CD4-positive, alpha-beta memory T cell (primary cell): Measurements from ENCODE around the gene PLD5. TPM values are rescaled to one million over a fixed set of nuclear protein-coding genes. Genes with fewer than 3 reads are reported as not detected.

Experiments
- CTCF ChIA-PET: fragments of 350-600 bp; sonication (Branson Sonifier 250); formaldehyde crosslinking; loops from one replicate; lab custom pipeline; 2021; ENCODE audit warnings: inconsistent platforms; ENCODE audit not compliant: partially characterized antibody; lab: Charles Lee
- POLR2A ChIA-PET: fragments of 350-600 bp; sonication (Branson Sonifier 250); formaldehyde crosslinking; loops from one replicate; lab custom pipeline; 2021; ENCODE audit not compliant: partially characterized antibody; lab: Charles Lee
- DNase-seq, 5 donors: peaks; one replicate each; pipeline versions ENCODE4 v3.0.0 to v3.0.0-alpha.2; 2020 to 2022; ENCODE audit warnings: mixed read lengths in 1 of 5
- H3K27ac ChIP-seq: one replicate; pipeline ENCODE4 v1.7.0; 2013; ENCODE audit warnings: low read depth, low read length
- H3K27me3 ChIP-seq: 2 replicates; pipeline ENCODE4 v1.7.0; 2013; ENCODE audit warnings: mild to moderate bottlenecking, low read length, moderate library complexity; ENCODE audit not compliant: insufficient read depth
- H3K36me3 ChIP-seq: 2 replicates; pipeline ENCODE4 v1.7.0; 2013; ENCODE audit warnings: mild to moderate bottlenecking, low read length, moderate library complexity; ENCODE audit not compliant: insufficient read depth
- H3K4me1 ChIP-seq: 2 replicates; pipeline ENCODE4 v1.7.0; 2013; ENCODE audit warnings: mild to moderate bottlenecking, low read length, moderate library complexity; ENCODE audit not compliant: insufficient read depth
- H3K4me3 ChIP-seq, 2 donors: one replicate each; pipeline ENCODE4 v1.7.0; 2013; ENCODE audit warnings: low read length in 2 of 2, mild to moderate bottlenecking in 1 of 2
- H3K9me3 ChIP-seq, 2 donors: one replicate each; pipeline ENCODE4 v1.7.0; 2013; ENCODE audit warnings: low read length in 2 of 2, control low read depth in 1 of 2; ENCODE audit not compliant: control insufficient read depth in 1 of 2
- H3K27ac Mint-ChIP-seq, 7 donors: one replicate each; pipeline ENCODE4 v1.8.0; 2020 to 2021; ENCODE audit warnings: mixed read lengths in 7 of 7, mild to moderate bottlenecking in 6 of 7, inconsistent platforms in 3 of 7, moderate library complexity in 3 of 7
- H3K27me3 Mint-ChIP-seq, 2 donors: one replicate each; pipeline ENCODE4 v1.8.0; 2020 to 2021; ENCODE audit warnings: mixed read lengths in 2 of 2
- H3K36me3 Mint-ChIP-seq, 2 donors: one replicate each; pipeline ENCODE4 v1.8.0; 2020 to 2021; ENCODE audit warnings: mixed read lengths in 2 of 2, inconsistent platforms in 1 of 2, mild to moderate bottlenecking in 1 of 2
- H3K4me1 Mint-ChIP-seq, 4 donors: one replicate each; pipeline ENCODE4 v1.8.0; 2020 to 2021; ENCODE audit warnings: mixed read lengths in 4 of 4, mild to moderate bottlenecking in 1 of 4
- H3K4me3 Mint-ChIP-seq, 8 donors: one replicate each; pipeline ENCODE4 v1.8.0; 2020 to 2021; ENCODE audit warnings: mixed read lengths in 8 of 8, mild to moderate bottlenecking in 7 of 8, moderate library complexity in 6 of 8, inconsistent platforms in 3 of 8
- H3K9me3 Mint-ChIP-seq, 8 donors: one replicate each; pipeline ENCODE4 v1.8.0; 2020 to 2021; ENCODE audit warnings: mixed read lengths in 8 of 8, mild to moderate bottlenecking in 5 of 8, inconsistent platforms in 3 of 8, moderate library complexity in 1 of 8
- intact Hi-C: fragments of 100-400 bp; cut with micrococcal nuclease; formaldehyde crosslinking; loops from one replicate; pipeline ENCODE4 v1.15.1; 2023
- polyA plus RNA-seq, 2 donors: library from polyadenylated mRNA; unstranded; fragments of 300-500 nt; fragmentation: Illumina TruSeq; gene quantifications; one replicate each; pipeline ENCODE4 v1.2.3, GENCODE V29; 2021
- total RNA-seq, 2 experiments: library from RNA; stranded (reverse); gene quantifications; one replicate each; pipeline ENCODE4 v1.2.3, GENCODE V29; 2021

Gene PLD5
- total and polyA plus RNA-seq, 4 experiments from 2014 or later: not detected

- Histone ChIP-seq H3K36me3 (no peaks in the 10 kb centered on the region), H3K4me1 (no peaks in the 10 kb centered on the region), H3K27me3 (no peaks in the 10 kb centered on the region), H3K4me3 (no peak overlapping the region), H3K27ac (no peak overlapping the region), H3K9me3 (no peaks in the 10 kb centered on the region)
- no peak overlapping the region for H3K27ac Mint-ChIP-seq
- H3K4me3 Mint-ChIP-seq: no peak overlapping the region
- H3K4me1 Mint-ChIP-seq: no peaks in the 10 kb centered on the region
- peaks cover 0 to 2% (median 0%) of the 10 kb centered on the region in 8 donors for H3K9me3 Mint-ChIP-seq
- ChIA-PET POLR2A (no interaction called here), CTCF (no interaction called here)
- no peaks in the 10 kb centered on the region for H3K36me3 Mint-ChIP-seq
- H3K27me3 Mint-ChIP-seq: no peaks in the 10 kb centered on the region
- DNase-seq: no peak
- intact Hi-C loops: no loop called here
These were observed 83.7 kb downstream of the PLD5 start for GRCh38 chr1:242440757-242441156.

- H3K4me1 ChIP-seq: no peaks in the 10 kb centered on the region
- no peak overlapping the region for H3K27ac ChIP-seq
- no peaks in the 10 kb centered on the region for H3K27me3 ChIP-seq
- no peaks in the 10 kb centered on the region for H3K9me3 ChIP-seq
- no peak overlapping the region for H3K4me3 ChIP-seq
- H3K9me3 Mint-ChIP-seq: peaks cover 0 to 4% (median 0%) of the 10 kb centered on the region in 8 donors
- intact Hi-C loops: no loop called here
- H3K27me3 Mint-ChIP-seq: peaks cover 0 to 5% of the 10 kb centered on the region in 2 donors
- no peak for DNase-seq
- no peak overlapping the region for H3K4me3 Mint-ChIP-seq
- POLR2A ChIA-PET: no interaction called here
- no peaks in the 10 kb centered on the region for H3K36me3 ChIP-seq
- CTCF ChIA-PET: no interaction called here
- H3K27ac Mint-ChIP-seq: no peak overlapping the region
- H3K36me3 Mint-ChIP-seq: no peaks in the 10 kb centered on the region
- no peaks in the 10 kb centered on the region for H3K4me1 Mint-ChIP-seq
These were observed 89.3 kb downstream of the PLD5 start for GRCh38 chr1:242435200-242435599.

- H3K27ac ChIP-seq: no peak overlapping the region
- intact Hi-C loops: no loop called here
- peaks cover 0 to 5% of the 10 kb centered on the region in 2 donors for H3K27me3 Mint-ChIP-seq
- no peaks in the 10 kb centered on the region for H3K36me3 Mint-ChIP-seq
- ChIA-PET CTCF (no interaction called here), POLR2A (no interaction called here)
- no peak overlapping the region for H3K4me3 Mint-ChIP-seq
- no peak for DNase-seq
- H3K4me1 Mint-ChIP-seq: no peaks in the 10 kb centered on the region
- peaks cover 0 to 5% (median 0%) of the 10 kb centered on the region in 8 donors for H3K9me3 Mint-ChIP-seq
- H3K36me3 ChIP-seq: no peaks in the 10 kb centered on the region
- H3K4me1 ChIP-seq: no peaks in the 10 kb centered on the region
- H3K27ac Mint-ChIP-seq: no peak overlapping the region
- H3K4me3 ChIP-seq: no peak overlapping the region
- H3K9me3 ChIP-seq: no peaks in the 10 kb centered on the region
- no peaks in the 10 kb centered on the region for H3K27me3 ChIP-seq
These were observed 91.9 kb downstream of the PLD5 start for GRCh38 chr1:242432491-242433095.

- Mint-ChIP-seq H3K4me3 (no peak overlapping the region), H3K36me3 (no peaks in the 10 kb centered on the region), H3K4me1 (no peaks in the 10 kb centered on the region), H3K27ac (no peak overlapping the region), H3K9me3 (peaks cover 0 to 5% (median 0%) of the 10 kb centered on the region in 8 donors), H3K27me3 (peaks cover 0 to 5% of the 10 kb centered on the region in 2 donors)
- Histone ChIP-seq H3K27me3 (no peaks in the 10 kb centered on the region), H3K27ac (no peak overlapping the region), H3K36me3 (no peaks in the 10 kb centered on the region), H3K4me3 (no peak overlapping the region), H3K9me3 (no peaks in the 10 kb centered on the region), H3K4me1 (no peaks in the 10 kb centered on the region)
- intact Hi-C loops: no loop called here
- CTCF ChIA-PET: no interaction called here
- DNase-seq: no peak
- POLR2A ChIA-PET: no interaction called here
These were observed 92.7 kb downstream of the PLD5 start for GRCh38 chr1:242431786-242432185.

- Histone ChIP-seq H3K9me3 (no peaks in the 10 kb centered on the region), H3K36me3 (no peaks in the 10 kb centered on the region), H3K27ac (no peak overlapping the region), H3K4me1 (no peaks in the 10 kb centered on the region), H3K4me3 (no peak overlapping the region), H3K27me3 (no peaks in the 10 kb centered on the region)
- Mint-ChIP-seq H3K4me3 (no peak overlapping the region), H3K4me1 (no peaks in the 10 kb centered on the region), H3K27ac (no peak overlapping the region), H3K9me3 (peaks cover 0 to 5% (median 0%) of the 10 kb centered on the region in 8 donors), H3K27me3 (peaks cover 0 to 5% of the 10 kb centered on the region in 2 donors), H3K36me3 (no peaks in the 10 kb centered on the region)
- DNase-seq: no peak
- CTCF ChIA-PET: interaction anchor here (0.7 to 1.5 kb wide), 2 partner anchors 12 to 24 kb away, joined by 3 to 4 read pairs; no protein-coding TSS in a partner anchor
- POLR2A ChIA-PET: no interaction called here
- intact Hi-C loops: no loop called here
These were observed 93.5 kb downstream of the PLD5 start for GRCh38 chr1:242430956-242431355.

- H3K27ac Mint-ChIP-seq: no peak overlapping the region
- Histone ChIP-seq H3K36me3 (no peaks in the 10 kb centered on the region), H3K27ac (no peak overlapping the region), H3K27me3 (no peaks in the 10 kb centered on the region), H3K4me3 (no peak overlapping the region), H3K9me3 (no peaks in the 10 kb centered on the region), H3K4me1 (no peaks in the 10 kb centered on the region)
- no peaks in the 10 kb centered on the region for H3K4me1 Mint-ChIP-seq
- H3K36me3 Mint-ChIP-seq: no peaks in the 10 kb centered on the region
- ChIA-PET CTCF (no interaction called here), POLR2A (no interaction called here)
- peaks cover 0 to 6% (median 0%) of the 10 kb centered on the region in 8 donors for H3K9me3 Mint-ChIP-seq
- H3K27me3 Mint-ChIP-seq: peaks cover 0 to 2% of the 10 kb centered on the region in 2 donors
- no peak overlapping the region for H3K4me3 Mint-ChIP-seq
- intact Hi-C loops: no loop called here
- no peak for DNase-seq
These were observed 95.9 kb downstream of the PLD5 start for GRCh38 chr1:242428399-242429190.

GRCh38 chr1:242427519-242427918 lies 97.0 kb downstream of the PLD5 start:
- Mint-ChIP-seq H3K36me3 (no peaks in the 10 kb centered on the region), H3K9me3 (peaks cover 0 to 7% (median 0%) of the 10 kb centered on the region in 8 donors), H3K27ac (no peak overlapping the region), H3K4me1 (no peaks in the 10 kb centered on the region), H3K27me3 (peaks cover 0 to 3% of the 10 kb centered on the region in 2 donors), H3K4me3 (no peak overlapping the region)
- H3K9me3 ChIP-seq: no peaks in the 10 kb centered on the region
- H3K4me1 ChIP-seq: no peaks in the 10 kb centered on the region
- DNase-seq: no peak
- intact Hi-C loops: no loop called here
- CTCF ChIA-PET: no interaction called here
- POLR2A ChIA-PET: no interaction called here
- H3K36me3 ChIP-seq: no peaks in the 10 kb centered on the region
- H3K4me3 ChIP-seq: no peak overlapping the region
- H3K27me3 ChIP-seq: no peaks in the 10 kb centered on the region
- no peak overlapping the region for H3K27ac ChIP-seq
